Measurements from ENCODE around the gene MEG3.

- TF ChIP-seq EZH2 (IDR thresholded peaks at IDR 0.05) (no peak), POLR2AphosphoS5 (IDR thresholded peaks at IDR 0.05; ENCODE audit: borderline replicate concordance, low read depth, low read length) (no peak)
These were observed 22.7 kb upstream of the MEG3 start for GRCh38 chr14:100803226-100803625.

All from SK-N-MC (cell line).